ENCODE measurements around the gene HUNK. TPM values are rescaled to one million over a fixed set of nuclear protein-coding genes. Genes with fewer than 3 reads are reported as not detected.

The HUNK gene
- polyA plus RNA-seq, 1 donor (not counting 4 experiments of a cell fraction or from before 2014, with no cell fraction given), result 0.03 TPM

- H3K4me3 ChIP-seq (ENCODE audit: control insufficient read depth in 2 of 3, extremely low read depth in 1 of 3, insufficient read depth in 2 of 3, low read depth in 1 of 3, low read length in 3 of 3), result no peak overlapping the region
- DNase-seq (ENCODE audit: low read depth, low spot score), result no peak
- FAIRE-seq, result no peak
- no peak overlapping the region for H3K4me2 ChIP-seq (ENCODE audit: control insufficient read depth, extremely low read depth, insufficient read depth, low read depth, low read length)
- H3K4me1 ChIP-seq (ENCODE audit: control insufficient read depth, extremely low read depth, insufficient read depth, low read length), result no peaks in the 10 kb centered on the region
- H3K9ac ChIP-seq (ENCODE audit: control insufficient read depth, extremely low read depth, insufficient read depth, low read length), result no peak overlapping the region
- no peaks in the 10 kb centered on the region for H3K79me2 ChIP-seq (ENCODE audit: control insufficient read depth, insufficient read depth, low read length)
- H3K9me3 ChIP-seq (ENCODE audit: control insufficient read depth, low read depth, low read length), result no peaks in the 10 kb centered on the region
- TF ChIP-seq CTCF (optimal IDR thresholded peaks at IDR 0.05 in 1 of 3, IDR thresholded peaks at IDR 0.05 in 1 of 3, conservative IDR thresholded peaks at IDR 0.05 in 1 of 3; ENCODE audit: extremely low read depth in 1 of 3, insufficient read depth in 2 of 3, low read length in 3 of 3) (no peak), EZH2 (IDR thresholded peaks at IDR 0.05; ENCODE audit: low read length) (no peak)
- no peak overlapping the region for H3K27ac ChIP-seq (ENCODE audit: control insufficient read depth, insufficient read depth, low read length)
- dilution Hi-C loops (cut with MboI; ENCODE audit: extremely low pct_ligation_motif_present, low sequenced_read_pairs), result no loop called here
- no peaks in the 10 kb centered on the region for H4K20me1 ChIP-seq (ENCODE audit: control insufficient read depth, extremely low read depth, insufficient read depth, low read length)
- H3K9me1 ChIP-seq (ENCODE audit: control insufficient read depth, extremely low read depth, insufficient read depth, low read length), result no peaks in the 10 kb centered on the region
- no peaks in the 10 kb centered on the region for H3K36me3 ChIP-seq (ENCODE audit: control insufficient read depth in 2 of 2, extremely low read depth in 1 of 2, insufficient read depth in 2 of 2, low read length in 2 of 2)
- no peaks in the 10 kb centered on the region for H3K27me3 ChIP-seq (ENCODE audit: control insufficient read depth, extremely low read depth, insufficient read depth, low read length)
- no peak overlapping the region for H2AFZ ChIP-seq (ENCODE audit: control insufficient read depth, low read length)
Observed at GRCh38 chr21:31983554-31983953, 110.7 kb downstream of the HUNK start.

- Histone ChIP-seq H3K4me3 (ENCODE audit: control insufficient read depth in 2 of 3, extremely low read depth in 1 of 3, insufficient read depth in 2 of 3, low read depth in 1 of 3, low read length in 3 of 3) (no peak overlapping the region), H3K9ac (ENCODE audit: control insufficient read depth, extremely low read depth, insufficient read depth, low read length) (no peak overlapping the region), H3K36me3 (ENCODE audit: control insufficient read depth in 2 of 2, extremely low read depth in 1 of 2, insufficient read depth in 2 of 2, low read length in 2 of 2) (no peaks in the 10 kb centered on the region), H3K27ac (ENCODE audit: control insufficient read depth, insufficient read depth, low read length) (no peak overlapping the region), H3K79me2 (ENCODE audit: control insufficient read depth, insufficient read depth, low read length) (no peaks in the 10 kb centered on the region), H4K20me1 (ENCODE audit: control insufficient read depth, extremely low read depth, insufficient read depth, low read length) (no peaks in the 10 kb centered on the region), H3K9me3 (ENCODE audit: control insufficient read depth, low read depth, low read length) (no peaks in the 10 kb centered on the region), H3K27me3 (ENCODE audit: control insufficient read depth, extremely low read depth, insufficient read depth, low read length) (no peaks in the 10 kb centered on the region), H3K4me1 (ENCODE audit: control insufficient read depth, extremely low read depth, insufficient read depth, low read length) (no peaks in the 10 kb centered on the region), H3K9me1 (ENCODE audit: control insufficient read depth, extremely low read depth, insufficient read depth, low read length) (no peaks in the 10 kb centered on the region), H2AFZ (ENCODE audit: control insufficient read depth, low read length) (no peak overlapping the region), H3K4me2 (ENCODE audit: control insufficient read depth, extremely low read depth, insufficient read depth, low read depth, low read length) (no peak overlapping the region)
- dilution Hi-C loops (cut with MboI; ENCODE audit: extremely low pct_ligation_motif_present, low sequenced_read_pairs), result no loop called here
- DNase-seq (ENCODE audit: low read depth, low spot score), result no peak
- no peak for FAIRE-seq
- no peak for TF ChIP-seq EZH2 (IDR thresholded peaks at IDR 0.05; ENCODE audit: low read length)
- no peak for TF ChIP-seq CTCF (optimal IDR thresholded peaks at IDR 0.05 in 1 of 3, IDR thresholded peaks at IDR 0.05 in 1 of 3, conservative IDR thresholded peaks at IDR 0.05 in 1 of 3; ENCODE audit: extremely low read depth in 1 of 3, insufficient read depth in 2 of 3, low read length in 3 of 3)
Observed at GRCh38 chr21:31985398-31985797, 112.6 kb downstream of the HUNK start.
